ENCODE data around the gene FIG4.
A peak's percentile ranks its signal among the peaks of the same experiment; 100 is the strongest.
"Not testable (repeated sequence)": the region's sequence is repeated elsewhere in the genome, so short reads cannot be mapped to it uniquely, and the experiment has no call there.

The FIG4 gene

DNA sequence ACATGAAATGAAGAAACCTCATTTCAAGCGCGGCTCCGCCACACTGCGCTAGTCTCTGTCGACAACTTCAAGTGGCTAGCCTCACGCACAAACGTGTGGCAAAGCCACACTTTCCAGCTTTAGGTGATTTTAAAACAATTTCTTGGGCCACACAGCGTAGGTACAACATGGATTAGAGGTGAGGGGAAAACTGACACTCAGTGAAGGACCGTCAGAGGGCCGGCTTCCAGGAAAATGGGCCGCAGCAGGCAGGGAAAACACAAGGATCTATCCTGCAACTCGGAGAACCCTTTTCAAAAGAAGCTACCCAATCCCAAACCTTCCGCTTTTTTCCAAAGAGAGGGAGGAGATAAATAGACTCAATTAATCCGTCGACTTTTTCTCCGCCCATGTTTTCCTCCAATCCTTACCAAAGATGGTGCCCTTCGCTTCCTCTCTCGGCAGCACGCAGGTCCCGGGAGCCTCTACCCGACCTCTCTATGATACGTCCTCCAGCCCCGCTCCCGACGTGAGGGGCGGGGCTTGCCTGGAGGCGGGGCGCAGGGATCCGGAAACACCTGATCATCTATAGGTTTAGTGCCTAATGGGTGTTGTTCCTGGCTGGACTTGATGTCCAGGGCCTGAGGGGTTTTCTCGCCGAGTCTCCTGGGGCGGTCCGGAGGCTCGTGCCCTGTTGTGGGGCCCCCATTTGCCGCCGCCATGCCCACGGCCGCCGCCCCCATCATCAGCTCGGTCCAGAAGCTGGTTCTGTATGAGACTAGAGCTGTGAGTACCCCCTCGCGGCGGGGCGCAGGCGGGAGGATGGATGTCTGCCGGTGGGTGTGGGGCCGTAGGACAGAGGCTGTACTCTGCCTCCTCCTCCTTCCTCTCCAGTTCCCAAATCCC is at the start of gene FIG4, which contains the start of gene AK9:
Gene FIG4, plus strand, starts transcription at position 560 of the 885 bp plus-strand sequence. Its CDS starts 140 bp downstream, at position 700.
Gene AK9, minus strand, starts transcription at position 466 of the 885 bp plus-strand sequence. CDS start 15,457 bp downstream, outside the sequence.
- peak; percentile 79 for DNase-seq (ENCODE audit: low read depth)

DNA sequence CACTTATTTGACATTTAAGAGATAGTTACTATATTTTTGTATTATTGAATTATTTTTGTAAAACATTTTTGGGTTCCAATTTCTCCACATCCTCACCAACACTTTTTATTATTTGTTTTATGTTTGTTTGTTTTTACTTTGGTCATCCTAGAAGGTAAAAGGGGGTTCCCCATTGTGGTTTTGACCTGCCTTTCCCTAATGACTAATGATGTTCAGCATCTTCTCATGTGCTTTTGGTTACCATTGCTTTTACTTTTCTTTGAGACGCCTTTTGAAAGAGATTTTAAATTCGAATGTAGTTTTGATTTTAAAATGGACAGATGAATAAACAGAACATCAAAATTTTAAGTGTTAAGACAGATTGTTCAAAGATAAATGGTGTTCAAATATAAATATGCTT is 47.0 kb upstream of the FIG4 start:
- no peak for DNase-seq (ENCODE audit: low read depth)

DNA sequence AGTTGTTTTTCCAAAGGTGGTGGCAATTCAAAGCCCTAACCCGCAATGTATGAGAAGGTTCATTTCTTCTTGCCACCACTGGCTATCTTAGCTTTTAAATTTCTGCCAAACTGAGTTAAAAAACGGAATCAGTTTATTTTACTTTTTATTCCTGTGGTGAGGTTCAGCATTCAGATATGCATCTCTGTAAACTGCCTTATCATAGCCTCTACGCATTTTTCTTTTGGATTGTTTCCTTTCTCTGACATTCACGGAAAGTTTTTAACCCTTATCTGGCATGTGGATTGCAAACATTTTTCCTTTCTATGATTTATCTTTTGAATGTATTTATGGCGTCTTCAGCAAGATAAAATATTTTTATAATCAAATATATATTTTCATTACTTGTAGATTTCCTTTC is 37.8 kb upstream of the FIG4 start:
- no peak for DNase-seq (ENCODE audit: low read depth)

DNA sequence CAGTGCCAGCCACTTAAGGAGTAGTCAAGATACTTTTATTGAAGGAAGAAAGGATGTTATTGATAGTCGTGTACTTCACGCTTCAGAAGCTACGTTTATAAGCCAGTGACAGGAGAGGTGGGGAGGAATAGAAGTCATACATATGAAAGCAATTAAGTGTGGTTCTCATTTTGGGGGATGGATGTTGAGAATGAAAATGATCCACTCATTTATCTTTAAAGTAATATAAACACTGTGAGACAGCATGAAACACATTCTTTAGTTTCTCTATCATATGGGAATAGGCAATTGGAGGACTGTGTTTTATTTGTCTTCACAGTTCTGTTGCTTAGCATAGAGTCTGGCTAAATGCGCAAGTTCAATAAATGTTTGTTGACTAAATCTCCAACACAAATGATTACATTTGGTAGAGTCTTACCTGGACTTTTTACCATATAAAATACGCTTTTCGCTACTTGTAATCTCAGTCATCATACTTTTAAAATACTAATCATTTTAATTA is 35.3 kb upstream of the FIG4 start:
- no peak for DNase-seq (ENCODE audit: low read depth)

DNA sequence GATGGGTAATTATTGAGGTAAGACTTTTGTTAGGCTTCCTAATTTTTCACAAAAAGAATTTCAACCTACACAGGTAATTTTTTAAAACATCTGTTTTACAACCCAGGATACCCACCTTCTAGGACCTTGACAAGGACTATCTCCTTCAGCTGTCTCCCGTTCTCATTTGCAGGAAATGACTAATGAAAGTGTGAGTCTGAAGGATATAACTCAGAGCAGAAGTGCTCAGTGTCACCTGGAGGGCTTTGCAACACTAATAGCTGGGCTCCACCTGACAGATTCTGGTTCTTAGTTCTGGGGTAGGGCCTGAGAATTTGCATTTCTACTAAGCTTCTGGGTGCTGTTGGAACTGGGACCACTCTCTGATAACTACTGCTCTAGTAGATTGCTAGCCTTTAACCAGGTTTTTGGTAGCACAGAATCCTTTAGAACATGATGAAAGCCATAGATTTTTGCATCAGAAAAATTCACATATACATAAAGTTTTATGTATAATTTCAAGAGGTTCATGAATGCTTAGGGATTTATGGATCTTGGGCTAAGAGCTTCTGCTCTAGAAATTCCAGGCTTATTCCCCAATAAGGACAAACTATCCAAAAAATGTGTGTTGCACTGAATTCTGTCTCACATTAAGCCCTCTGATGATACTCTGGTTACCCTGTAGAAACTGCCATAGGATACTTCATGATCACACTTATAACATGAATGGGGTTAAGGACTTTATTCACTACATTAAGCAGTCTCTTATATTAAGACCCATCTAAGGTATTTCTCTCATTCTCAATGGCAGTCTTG is 30.4 kb upstream of the FIG4 start:
- DNase-seq (ENCODE audit: low read depth) = no peak

DNA sequence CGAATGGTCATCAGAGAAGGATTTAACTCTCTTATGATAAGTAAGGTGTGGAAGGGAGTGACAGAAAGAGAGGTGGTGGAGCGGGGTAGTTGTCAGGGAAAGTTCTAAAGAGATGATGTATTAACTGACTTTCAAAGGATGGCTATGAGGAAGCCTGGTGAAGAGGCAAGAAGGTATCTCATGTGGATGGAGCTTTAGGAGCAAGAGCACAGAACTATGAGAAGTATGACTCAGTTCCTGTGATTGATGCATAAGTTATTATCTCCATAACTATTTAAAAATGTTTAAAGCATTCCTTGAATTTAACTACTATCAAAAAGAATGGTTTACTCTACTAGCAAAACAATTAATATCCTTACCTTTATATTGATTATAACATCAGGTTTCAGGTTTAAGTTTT is 28.9 kb upstream of the FIG4 start:
- no peak for DNase-seq (ENCODE audit: low read depth)

DNA sequence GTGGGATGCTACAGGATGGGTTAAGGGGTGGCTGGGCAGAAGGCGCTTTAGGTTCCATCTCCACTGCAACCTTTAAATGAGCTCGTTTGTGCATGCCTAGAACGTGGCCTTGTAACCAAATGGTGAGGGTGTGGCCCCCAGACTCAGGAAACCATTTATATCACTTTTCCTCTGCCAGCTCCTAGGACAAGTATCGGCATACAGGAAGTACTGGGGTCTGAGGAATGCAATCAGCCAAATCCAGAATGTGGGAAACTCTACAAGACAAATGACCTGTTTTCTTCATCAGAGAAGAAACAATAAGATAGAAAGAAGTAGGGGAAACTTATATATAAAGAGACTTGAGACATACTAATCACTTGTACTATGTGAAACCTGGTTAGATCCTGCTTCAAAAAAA is 21.3 kb upstream of the FIG4 start:
- no peak for DNase-seq (ENCODE audit: low read depth)

DNA sequence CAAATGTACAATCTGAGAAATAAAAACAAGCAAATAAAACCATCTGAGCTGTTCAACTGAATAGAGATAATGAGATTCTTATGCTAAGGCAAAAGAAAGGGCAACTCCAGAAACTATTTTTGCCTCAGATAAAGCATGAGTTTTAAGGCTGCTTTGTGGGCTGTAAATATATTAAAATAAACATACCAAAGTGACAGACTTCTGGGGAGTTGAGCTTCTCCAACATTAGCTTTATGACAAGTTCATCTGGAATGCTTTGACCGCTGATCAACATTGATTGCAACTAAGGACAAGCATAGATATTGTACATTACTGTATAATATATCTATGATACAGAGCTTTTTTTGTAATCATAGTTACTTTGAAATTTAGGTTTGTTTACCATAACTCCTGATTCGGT is 19.4 kb upstream of the FIG4 start:
- no peak for DNase-seq (ENCODE audit: low read depth)

DNA sequence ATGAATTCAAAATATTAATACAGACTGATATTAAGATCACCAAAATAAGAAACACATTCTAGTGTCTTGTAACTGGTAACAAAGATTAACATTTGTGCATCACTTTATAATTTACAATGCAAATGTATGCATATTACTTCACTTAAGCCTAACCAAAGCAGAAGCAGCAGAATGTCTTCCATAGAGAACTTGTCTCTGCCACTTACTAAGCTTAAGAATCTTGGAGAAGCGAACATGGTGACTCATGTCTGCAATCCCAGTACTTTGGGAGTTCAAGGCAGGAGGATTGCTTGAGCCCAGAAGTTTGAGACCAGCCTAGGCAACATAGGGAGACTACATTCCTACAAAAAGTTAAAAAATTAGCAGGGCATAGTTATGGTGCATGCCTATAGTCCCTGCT is 18.9 kb upstream of the FIG4 start:
- DNase-seq (ENCODE audit: low read depth) = no peak

DNA sequence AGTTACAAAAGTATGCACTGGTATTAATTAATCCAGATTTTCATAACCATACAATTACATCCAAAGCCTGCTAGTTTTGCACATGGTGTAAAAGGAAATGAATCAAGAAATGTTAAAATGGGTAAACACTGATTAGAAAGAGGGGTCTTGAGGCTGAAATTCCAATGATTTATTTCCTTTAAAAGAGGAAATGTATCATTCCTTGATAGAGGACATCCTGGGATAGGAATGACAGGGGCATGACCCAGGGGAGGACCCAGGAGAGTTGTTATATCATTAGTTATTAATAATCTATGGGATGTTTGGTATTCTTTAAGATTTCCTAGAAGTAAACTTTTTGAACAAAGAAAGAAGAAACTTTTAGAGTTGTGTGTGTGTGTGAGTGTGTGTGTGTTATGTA is 18.3 kb upstream of the FIG4 start:
- DNase-seq (ENCODE audit: low read depth) = no peak

DNA sequence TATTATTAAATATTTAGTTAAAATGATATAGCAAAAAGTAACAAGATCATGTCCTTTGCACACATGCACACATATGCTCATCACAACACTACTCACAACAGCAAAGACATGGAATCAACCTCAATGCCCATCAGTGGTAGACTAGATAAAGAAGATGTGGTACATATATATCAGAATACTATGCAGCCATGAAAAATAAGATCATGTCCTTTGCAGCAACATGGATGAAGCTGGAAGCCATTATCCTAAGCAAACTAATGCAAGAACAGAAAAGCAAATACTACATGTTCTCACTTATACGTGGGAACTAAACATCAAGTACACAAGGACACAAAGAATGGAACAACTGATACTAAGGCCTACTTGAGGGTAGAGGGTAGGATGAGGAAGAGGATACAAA is 14.4 kb upstream of the FIG4 start:
- no peak for DNase-seq (ENCODE audit: low read depth)

DNA sequence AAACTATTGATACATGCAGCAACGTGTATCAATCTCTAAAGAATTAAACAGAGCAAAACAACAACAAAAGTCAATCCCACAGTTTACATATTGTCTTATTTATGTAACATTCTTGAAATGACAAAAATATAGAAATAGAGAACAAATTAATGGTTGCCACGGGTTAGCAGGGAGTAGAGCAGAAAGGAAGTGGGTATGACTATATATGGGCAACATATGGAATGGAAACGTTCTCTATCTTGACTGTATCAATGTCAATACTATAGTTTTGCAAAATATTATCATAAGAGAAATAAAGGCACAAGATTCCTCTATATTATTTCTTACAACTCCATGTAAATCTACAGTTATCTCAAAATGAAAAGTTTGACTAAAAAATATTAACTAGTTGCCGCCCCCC is 12.9 kb upstream of the FIG4 start:
- no peak for DNase-seq (ENCODE audit: low read depth)

DNA sequence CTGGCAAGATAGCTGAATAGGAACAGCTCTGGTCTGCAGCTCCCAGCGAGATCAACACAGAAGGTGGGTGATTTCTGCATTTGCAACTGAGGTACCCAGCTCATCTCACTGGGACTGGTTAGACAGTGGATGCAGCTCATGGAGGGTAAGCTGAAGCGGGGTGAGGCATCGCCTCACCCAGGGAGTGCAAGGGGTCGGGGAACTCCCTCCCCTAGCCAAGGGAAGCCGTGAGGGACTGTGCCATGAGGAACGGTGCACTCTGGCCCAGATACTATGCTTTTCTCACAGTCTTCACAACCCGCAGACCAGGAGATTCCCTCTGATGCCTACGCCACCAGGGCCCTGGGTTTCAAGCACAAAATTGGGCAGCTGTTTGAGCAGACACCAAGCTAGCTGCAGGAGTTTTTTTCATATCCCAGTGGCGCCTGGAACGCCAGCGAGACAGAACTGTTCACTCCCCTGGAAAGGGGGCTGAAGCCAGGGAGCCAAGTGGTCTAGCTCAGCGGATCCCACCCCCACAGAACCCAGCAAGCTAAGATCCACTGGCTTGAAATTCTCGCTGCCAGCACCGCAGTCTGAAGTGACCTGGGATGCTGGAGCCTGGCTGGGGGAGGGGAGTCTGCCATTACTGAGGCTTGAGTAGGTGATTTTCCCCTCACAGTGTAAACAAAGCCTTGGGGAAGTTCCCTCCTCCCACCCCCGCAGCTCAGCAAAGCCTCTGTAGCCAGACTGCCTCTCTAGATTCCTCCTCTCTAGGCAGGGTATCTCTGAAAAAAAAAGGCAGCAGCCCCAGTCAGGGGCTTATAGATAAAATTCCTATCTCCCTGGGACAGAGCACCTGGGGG is 12.2 kb upstream of the FIG4 start:
- not testable (repeated sequence) for DNase-seq (ENCODE audit: low read depth)

DNA sequence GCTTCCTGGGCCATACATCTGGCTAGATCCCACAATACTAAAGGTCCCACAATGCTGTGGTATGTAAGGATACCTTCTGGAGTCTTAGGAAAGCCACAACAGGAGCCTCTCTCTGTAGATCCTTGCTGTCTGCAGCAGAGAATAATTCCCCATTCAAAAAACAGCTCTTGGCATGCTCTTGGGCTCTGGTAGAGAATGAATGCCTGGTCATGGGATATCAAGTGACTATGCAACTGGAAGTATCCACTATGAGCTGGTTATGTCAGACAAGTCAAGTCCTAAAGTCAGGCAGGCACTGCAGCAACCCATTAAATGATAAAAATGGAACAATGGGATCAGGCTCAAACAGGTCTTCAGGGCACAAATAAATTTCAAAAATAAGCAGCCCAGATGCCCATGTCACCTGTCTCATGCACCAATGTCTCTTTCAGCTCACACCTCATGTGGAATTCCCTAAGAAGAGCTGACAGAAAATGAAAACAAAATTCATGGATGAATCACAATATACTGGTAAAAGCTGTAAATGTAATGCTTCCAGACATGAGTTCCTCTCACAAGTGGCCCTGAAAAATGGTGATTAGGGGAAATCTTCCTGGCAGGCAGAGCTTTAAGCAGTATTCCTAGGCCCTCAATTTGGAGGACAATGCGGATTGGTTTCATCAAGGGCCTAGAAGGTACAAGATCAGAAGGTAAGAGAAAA is 4.4 kb upstream of the FIG4 start:
- DNase-seq (ENCODE audit: low read depth) = no peak

DNA sequence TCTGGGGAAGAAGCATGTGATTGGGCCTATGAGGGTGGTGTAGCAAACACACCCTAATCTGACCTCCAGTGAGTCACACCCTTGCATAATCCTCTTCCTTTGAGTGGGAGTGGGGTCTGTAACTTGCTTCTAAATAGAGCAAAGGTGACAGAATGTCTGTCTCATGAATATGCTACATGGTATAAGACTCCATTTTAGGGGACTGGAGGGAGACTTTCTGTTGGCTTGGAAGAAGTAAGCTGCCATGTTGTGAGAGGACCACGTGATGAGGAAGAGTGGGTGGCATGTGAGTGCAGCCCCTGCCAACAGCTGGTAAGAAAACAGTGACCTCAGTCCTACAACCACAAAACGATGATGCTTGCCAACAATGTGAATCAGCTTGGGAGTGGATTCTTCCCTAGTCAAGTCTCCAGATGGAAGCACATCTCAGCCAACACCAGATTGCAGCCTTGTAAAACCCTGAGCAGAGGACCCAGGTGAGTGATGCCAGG is 3.8 kb upstream of the FIG4 start:
- DNase-seq (ENCODE audit: low read depth) = no peak

DNA sequence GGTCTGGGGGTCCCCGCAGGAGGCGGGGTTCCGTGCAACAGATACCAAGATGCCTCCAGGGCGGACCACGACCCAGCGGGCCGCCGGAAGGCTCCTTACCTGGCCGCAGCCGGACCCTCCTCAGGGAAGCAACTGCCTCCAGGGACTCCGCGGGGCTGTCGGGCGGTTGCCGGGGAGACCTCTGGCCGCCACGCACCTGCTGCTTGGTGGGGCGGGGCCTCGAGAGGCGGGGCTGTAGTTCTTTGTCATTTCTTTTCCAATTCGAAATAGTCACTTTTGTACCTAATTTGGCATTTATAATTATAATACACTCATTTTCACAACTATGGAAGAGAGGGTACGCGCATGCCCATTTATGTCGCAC is 741 bp upstream of the FIG4 start:
- peak; percentile 43 for DNase-seq (ENCODE audit: low read depth)

DNA sequence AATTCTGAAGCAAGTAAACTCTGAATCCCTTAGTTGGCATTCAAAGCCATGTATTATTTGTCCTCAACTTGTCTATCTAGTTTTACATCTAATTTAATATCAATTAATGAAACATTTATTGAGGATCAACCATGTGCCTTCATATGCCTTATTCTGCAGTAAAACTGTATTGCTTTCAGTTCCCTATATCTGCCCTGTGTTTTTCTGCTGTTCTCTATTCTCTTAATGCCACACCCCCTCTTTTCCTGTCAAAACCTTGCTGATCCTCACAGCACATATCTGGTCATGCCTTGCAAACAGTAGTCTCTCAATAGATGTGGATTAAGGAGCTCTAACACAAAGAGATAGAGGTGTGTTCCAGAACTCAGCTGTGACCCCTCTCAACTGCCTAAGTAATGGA is 2.0 kb downstream of the FIG4 start:
- no peak for DNase-seq (ENCODE audit: low read depth)

DNA sequence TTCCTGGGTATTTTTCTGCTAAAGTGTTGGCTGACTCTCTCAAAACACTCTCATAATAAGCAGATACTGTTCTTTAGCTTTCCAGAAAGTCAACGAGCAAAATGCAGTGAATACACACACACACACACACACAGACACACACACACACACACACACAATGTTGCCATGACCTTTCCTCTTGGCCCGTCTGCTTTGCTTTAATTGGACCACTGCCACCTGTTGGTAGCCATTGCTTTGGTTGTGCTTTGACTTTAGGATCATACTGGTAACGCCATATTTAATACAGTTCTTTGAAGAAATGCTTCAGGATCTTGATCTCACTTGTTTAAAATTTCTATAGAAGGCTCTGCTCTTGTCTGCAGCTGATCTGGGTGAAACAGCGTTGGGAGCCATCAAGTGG is 4.4 kb downstream of the FIG4 start:
- DNase-seq (ENCODE audit: low read depth) = no peak

DNA sequence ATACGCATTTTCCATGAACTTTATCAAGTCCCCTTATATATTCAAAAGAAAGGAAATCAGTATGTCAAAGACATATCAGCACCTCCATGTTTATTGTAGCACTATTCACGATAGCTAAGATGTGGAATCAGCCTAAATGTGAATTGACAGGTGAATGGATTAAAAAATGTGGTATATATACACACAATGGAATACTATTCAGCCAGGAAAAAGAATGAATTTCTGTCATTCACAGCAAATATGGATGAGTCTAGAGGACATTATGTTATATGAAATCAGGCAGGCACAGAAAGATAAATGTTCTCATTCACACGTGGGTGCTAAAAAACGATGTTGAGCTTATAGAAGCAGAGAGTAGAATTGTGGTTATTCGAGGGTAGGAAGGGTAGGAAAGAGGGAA is 5.3 kb downstream of the FIG4 start:
- DNase-seq (ENCODE audit: low read depth) = no peak

DNA sequence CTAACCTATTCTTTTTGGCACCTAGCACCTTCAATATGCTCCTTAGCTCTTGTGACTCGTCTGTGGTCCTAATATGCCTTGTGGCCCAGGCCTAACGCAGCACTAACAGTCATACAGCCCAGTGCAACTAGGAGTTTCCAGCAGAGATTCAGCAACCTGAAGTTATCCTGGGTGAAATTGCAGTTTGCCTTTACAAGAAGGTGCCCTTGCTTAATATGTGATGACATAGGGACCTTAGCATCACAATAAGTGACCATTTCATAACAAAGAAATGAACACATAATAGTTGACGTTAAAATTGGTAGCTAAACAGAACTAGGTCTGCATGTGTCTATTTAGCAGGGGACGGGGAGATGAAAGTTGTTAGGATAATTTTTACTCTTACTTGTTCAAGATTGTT is 10.1 kb downstream of the FIG4 start:
- DNase-seq (ENCODE audit: low read depth) = no peak

DNA sequence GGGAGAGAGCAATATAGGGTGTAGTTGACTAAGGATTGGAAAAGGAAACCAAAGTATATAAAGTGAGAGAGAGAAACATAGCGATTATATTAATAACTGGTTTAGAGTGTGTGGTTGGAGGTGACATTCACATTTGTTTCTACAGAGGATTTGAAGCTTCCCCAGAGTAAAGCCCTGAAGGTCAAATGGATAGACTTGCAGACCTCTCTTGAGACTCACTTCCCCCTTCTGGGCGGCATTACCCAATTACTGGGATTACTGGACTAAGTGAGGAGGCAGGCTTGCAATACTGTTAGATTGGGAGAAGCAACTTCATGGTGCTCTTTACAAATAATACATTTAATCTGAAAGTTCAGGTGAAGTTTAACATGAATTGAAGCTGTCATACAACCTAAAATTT is 10.7 kb downstream of the FIG4 start:
- no peak for DNase-seq (ENCODE audit: low read depth)
